ENCODE data around the gene MROH9. TPM values are rescaled to one million over a fixed set of nuclear protein-coding genes. Genes with fewer than 3 reads are reported as not detected.

The MROH9 gene
- total and polyA plus RNA-seq, 9 of the 15 experiments (the other 6 are each of a cell fraction or from before 2014, with no cell fraction given), result not detected

GRCh38 chr1:170903961-170904360 is 31.4 kb upstream of the MROH9 start:
- FAIRE-seq, result no peak
- WGBS (ENCODE audit: insufficient coverage, low coverage, missing lambda C conversion rate), result 0% methylated on average over 1 of the region's 1 CpG
- in situ Hi-C loops (cut with MboI), result no loop called here
- TF ChIP-seq SMARCE1 (IDR thresholded peaks at IDR 0.05) (no peak), CCNT2 (IDR thresholded peaks at IDR 0.05; ENCODE audit: borderline replicate concordance, extremely low read depth, insufficient read length, low read depth, low read length) (no peak), CBFA2T3 (IDR thresholded peaks at IDR 0.05) (no peak), ATF3 (IDR thresholded peaks at IDR 0.05) (no peak), ATF3 (CRISPR knock-in tag; conservative IDR thresholded peaks at IDR 0.05) (no peak), CHD4 (IDR thresholded peaks at IDR 0.05; ENCODE audit: insufficient read depth, insufficient replicate concordance, low read depth, low read length, poor library complexity, severe bottlenecking) (no peak), MCM5 (IDR thresholded peaks at IDR 0.05; ENCODE audit: low read depth) (no peak), RBBP5 (IDR thresholded peaks at IDR 0.05; ENCODE audit: borderline replicate concordance, insufficient read depth, low read length, poor library complexity, severe bottlenecking) (no peak), RHOXF2B (CRISPR knock-in tag; conservative IDR thresholded peaks at IDR 0.05) (no peak)
- TF ChIP-seq, protein P1, sequence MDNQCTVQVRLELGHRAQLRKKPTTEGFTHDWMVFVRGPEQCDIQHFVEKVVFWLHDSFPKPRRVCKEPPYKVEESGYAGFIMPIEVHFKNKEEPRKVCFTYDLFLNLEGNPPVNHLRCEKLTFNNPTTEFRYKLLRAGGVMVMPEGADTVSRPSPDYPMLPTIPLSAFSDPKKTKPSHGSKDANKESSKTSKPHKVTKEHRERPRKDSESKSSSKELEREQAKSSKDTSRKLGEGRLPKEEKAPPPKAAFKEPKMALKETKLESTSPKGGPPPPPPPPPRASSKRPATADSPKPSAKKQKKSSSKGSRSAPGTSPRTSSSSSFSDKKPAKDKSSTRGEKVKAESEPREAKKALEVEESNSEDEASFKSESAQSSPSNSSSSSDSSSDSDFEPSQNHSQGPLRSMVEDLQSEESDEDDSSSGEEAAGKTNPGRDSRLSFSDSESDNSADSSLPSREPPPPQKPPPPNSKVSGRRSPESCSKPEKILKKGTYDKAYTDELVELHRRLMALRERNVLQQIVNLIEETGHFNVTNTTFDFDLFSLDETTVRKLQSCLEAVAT (IDR thresholded peaks at IDR 0.05), result no peak
- TF ChIP-seq, protein P2, sequence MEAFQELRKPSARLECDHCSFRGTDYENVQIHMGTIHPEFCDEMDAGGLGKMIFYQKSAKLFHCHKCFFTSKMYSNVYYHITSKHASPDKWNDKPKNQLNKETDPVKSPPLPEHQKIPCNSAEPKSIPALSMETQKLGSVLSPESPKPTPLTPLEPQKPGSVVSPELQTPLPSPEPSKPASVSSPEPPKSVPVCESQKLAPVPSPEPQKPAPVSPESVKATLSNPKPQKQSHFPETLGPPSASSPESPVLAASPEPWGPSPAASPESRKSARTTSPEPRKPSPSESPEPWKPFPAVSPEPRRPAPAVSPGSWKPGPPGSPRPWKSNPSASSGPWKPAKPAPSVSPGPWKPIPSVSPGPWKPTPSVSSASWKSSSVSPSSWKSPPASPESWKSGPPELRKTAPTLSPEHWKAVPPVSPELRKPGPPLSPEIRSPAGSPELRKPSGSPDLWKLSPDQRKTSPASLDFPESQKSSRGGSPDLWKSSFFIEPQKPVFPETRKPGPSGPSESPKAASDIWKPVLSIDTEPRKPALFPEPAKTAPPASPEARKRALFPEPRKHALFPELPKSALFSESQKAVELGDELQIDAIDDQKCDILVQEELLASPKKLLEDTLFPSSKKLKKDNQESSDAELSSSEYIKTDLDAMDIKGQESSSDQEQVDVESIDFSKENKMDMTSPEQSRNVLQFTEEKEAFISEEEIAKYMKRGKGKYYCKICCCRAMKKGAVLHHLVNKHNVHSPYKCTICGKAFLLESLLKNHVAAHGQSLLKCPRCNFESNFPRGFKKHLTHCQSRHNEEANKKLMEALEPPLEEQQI (IDR thresholded peaks at IDR 0.05), result no peak
- TF ChIP-seq, protein P3, sequence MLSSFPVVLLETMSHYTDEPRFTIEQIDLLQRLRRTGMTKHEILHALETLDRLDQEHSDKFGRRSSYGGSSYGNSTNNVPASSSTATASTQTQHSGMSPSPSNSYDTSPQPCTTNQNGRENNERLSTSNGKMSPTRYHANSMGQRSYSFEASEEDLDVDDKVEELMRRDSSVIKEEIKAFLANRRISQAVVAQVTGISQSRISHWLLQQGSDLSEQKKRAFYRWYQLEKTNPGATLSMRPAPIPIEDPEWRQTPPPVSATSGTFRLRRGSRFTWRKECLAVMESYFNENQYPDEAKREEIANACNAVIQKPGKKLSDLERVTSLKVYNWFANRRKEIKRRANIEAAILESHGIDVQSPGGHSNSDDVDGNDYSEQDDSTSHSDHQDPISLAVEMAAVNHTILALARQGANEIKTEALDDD (IDR thresholded peaks at IDR 0.05), result no peak
- TF ChIP-seq, protein P4, sequence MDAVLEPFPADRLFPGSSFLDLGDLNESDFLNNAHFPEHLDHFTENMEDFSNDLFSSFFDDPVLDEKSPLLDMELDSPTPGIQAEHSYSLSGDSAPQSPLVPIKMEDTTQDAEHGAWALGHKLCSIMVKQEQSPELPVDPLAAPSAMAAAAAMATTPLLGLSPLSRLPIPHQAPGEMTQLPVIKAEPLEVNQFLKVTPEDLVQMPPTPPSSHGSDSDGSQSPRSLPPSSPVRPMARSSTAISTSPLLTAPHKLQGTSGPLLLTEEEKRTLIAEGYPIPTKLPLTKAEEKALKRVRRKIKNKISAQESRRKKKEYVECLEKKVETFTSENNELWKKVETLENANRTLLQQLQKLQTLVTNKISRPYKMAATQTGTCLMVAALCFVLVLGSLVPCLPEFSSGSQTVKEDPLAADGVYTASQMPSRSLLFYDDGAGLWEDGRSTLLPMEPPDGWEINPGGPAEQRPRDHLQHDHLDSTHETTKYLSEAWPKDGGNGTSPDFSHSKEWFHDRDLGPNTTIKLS (IDR thresholded peaks at IDR 0.05; ENCODE audit: borderline replicate concordance, low read depth), result no peak

More at GRCh38 chr1:170903961-170904360, 31.4 kb upstream of the MROH9 start:
- H3K9ac ChIP-seq (ENCODE audit: insufficient read depth in 1 of 2, low read depth in 2 of 2, low read length in 2 of 2), result no peak overlapping the region
- CTCF ChIA-PET (ENCODE audit: low intra/inter-chr PET ratio), result no interaction called here
- intact Hi-C loops (cut with micrococcal nuclease), result no loop called here
- H2AFZ ChIP-seq (ENCODE audit: low read depth, low read length), result no peak overlapping the region
- no peak overlapping the region for H3K4me2 ChIP-seq (ENCODE audit: insufficient read depth, low read length)
- H3K9me1 ChIP-seq (ENCODE audit: control insufficient read depth, insufficient read depth, low read length), result no peaks in the 10 kb centered on the region
- no peaks in the 10 kb centered on the region for H4K20me1 ChIP-seq (replicated peaks; ENCODE audit: control insufficient read depth, insufficient read depth, low read length)
- BruUV-seq (replicated peaks), result no TSS peak
- H3K4me1 ChIP-seq (replicated peaks in 1 of 2; ENCODE audit: control insufficient read depth in 2 of 2, insufficient read depth in 2 of 2, low read length in 2 of 2), result no peaks in the 10 kb centered on the region
- H3K79me2 ChIP-seq (ENCODE audit: control insufficient read depth, insufficient read depth, low read length), result no peaks in the 10 kb centered on the region
- no peak overlapping the region for H3K4me3 ChIP-seq
- POLR2A ChIA-PET, result no interaction called here
- H3K36me3 ChIP-seq (ENCODE audit: control insufficient read depth, insufficient read depth, low read length), result no peaks in the 10 kb centered on the region
- ATAC-seq (no peak), DNase-seq (ENCODE audit: extremely low read depth in 1 of 4, low spot score in 3 of 4) (no peak)
- no peaks in the 10 kb centered on the region for H3K9me3 ChIP-seq (replicated peaks; ENCODE audit: control insufficient read depth, insufficient read depth, low read depth, low read length)
- no peak overlapping the region for H3K27ac ChIP-seq (ENCODE audit: extremely low read depth, low read depth, low read length)
- no peaks in the 10 kb centered on the region for H3K27me3 ChIP-seq (ENCODE audit: control insufficient read depth in 2 of 2, insufficient read depth in 2 of 2, low read length in 2 of 2)

Measured in K562 (cell line).